T47D (cell line): ENCODE results near the gene PACS1.

Source experiments
- DNase-seq, 2 experiments: peaks; one replicate each; pipeline versions ENCODE4 v3.0.0 to v3.0.0-alpha.2; 2011 to 2012; ENCODE audit warnings: low read depth in 1 of 2, low spot score in 1 of 2
- JUND ChIP-seq: IDR thresholded peaks from 2 replicates; pipeline ENCODE4 v1.6.1; 2012; ENCODE audit warnings: low read depth
- in situ Hi-C: cut with HindIII; loops from 2 replicates; pipeline ENCODE4 v1.10.0; 2016; ENCODE audit warnings: low sequenced_read_pairs, low pct_unique_long_range_greater_than_20kb

The PACS1 gene

DNA sequence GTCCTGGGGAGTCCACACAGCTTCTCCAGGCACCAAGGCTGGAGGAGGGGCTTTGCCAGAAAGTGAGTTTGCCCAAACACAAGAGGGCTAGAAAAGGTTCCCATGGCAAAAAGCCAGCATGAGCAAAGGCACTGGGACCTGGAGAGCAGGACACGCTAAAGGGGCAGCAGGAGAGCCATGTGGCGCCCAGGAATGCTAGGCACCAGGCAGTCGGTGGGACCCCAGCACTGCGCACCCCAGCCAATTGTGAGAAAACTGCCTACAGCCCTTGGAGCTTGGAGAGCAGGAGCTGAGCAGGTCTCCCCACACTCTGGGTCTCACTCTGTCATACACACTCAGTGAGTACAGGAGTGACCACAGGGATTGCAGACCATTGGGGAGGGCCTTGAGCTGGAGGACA lies 193.2 kb downstream of the PACS1 start:
- no peak for DNase-seq
- in situ Hi-C loops = no loop called here
- TF ChIP-seq JUND = no peak

DNA sequence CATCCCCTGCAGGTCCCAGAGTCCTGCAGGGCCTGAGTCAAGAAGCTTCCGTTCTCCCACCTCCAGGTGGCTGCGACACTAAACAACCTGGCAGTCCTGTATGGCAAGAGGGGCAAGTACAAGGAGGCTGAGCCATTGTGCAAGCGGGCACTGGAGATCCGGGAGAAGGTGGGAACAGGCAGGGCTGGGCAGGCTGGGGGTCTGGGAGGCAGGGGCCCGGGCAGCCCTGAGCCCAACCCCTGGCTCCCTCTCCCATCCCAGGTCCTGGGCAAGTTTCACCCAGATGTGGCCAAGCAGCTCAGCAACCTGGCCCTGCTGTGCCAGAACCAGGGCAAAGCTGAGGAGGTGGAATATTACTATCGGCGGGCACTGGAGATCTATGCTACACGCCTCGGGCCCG lies 193.7 kb downstream of the PACS1 start:
- in situ Hi-C loops = no loop called here
- DNase-seq = no peak
- TF ChIP-seq JUND = no peak

DNA sequence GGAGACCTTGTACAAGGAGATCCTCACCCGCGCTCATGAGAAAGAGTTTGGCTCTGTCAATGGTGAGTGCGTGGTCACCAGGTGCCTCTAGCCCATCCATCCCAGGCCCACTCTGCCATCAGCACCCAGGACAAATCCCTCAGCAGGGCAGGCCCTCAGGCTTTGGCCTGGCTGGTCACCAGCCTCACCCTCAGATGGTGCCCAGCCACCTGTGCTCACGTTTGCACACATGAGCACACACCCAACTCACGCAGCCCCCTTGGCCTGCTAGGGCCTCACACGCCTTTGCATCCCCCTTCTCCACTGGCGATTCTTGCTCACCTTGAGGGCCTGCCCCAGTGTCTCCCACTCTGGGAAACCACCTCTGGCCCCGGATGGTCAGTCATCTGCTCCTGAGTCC lies 194.3 kb downstream of the PACS1 start:
- DNase-seq = no peak
- no peak for TF ChIP-seq JUND
- in situ Hi-C loops = no loop called here

DNA sequence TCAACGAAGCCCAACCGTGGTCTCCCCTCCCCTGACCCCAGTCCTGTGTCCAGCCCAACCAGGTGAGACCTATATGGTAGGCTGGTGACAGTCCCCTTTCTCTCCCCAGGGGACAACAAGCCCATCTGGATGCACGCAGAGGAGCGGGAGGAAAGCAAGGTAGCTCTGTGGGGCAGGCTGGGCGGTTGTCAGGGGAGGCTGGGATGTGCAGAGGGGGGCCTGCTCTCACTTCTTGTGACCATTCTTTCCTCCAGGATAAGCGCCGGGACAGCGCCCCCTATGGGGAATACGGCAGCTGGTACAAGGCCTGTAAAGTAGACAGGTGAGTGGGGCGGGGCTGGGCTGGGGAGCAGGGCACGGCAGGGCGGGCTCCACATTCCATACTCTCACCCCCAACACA lies 194.8 kb downstream of the PACS1 start:
- in situ Hi-C loops = no loop called here
- DNase-seq = peak in 1 of 2 experiments; percentile 50
- TF ChIP-seq JUND = no peak

DNA sequence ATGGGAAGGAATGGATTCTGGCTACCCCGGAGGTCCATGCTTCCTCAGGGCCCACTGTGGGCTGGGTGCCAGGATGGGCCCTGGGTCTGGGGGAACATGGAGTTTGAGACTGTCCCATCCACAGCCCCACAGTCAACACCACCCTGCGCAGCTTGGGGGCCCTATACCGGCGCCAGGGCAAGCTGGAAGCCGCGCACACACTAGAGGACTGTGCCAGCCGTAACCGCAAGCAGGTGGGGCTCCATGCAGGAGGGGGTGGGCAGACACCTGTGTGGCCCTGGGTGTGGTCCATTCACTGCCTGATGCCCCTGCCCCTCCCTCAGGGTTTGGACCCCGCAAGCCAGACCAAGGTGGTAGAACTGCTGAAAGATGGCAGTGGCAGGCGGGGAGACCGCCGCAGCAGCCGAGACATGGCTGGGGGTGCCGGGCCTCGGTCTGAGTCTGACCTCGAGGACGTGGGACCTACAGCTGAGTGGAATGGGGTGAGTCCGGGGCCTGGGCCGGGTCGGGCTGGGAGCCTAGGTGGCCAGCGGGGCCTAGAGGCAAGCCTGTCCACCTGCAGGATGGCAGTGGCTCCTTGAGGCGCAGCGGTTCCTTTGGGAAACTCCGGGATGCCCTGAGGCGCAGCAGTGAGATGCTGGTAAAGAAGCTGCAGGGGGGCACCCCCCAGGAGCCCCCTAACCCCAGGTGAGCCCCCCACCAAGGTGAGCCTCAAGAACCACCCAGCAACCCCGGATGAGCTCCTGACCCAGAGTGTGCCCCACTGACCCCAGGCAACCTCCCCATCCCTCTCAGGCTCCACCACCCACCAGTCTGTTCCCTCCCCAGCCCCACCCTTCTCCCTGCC lies 195.7 kb downstream of the PACS1 start:
- in situ Hi-C loops = no loop called here

DNA sequence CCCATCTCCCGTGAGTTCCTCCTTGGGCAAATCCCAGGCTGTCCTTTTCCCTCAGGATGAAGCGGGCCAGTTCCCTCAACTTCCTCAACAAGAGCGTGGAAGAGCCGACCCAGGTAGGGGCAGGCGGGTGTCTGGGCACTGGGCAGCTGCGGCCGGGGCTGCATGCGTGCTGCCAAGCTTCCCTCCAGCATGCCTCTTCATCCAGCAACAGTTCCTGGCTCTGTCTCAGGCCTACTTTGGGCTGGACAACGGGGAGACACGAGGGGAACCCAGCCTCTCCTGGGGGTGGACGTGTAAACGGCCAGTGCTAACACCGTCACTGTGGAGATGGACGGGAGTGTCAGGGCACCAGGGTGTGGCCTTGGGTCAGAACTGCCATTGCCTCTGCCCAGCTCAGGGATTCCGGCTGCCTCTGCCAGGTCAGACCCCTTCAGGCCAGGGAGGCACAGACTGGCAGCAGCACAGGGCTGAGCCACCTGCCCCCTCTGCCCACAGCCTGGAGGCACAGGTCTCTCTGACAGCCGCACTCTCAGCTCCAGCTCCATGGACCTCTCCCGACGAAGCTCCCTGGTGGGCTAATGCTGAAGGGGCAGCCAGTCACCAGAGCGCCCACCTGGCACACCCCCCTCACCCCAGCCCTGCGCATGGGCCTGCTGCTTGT lies 196.4 kb downstream of the PACS1 start:
- in situ Hi-C loops = no loop called here
- DNase-seq = no peak
- no peak for TF ChIP-seq JUND

More for the DNA sequence above, 195.7 kb downstream of the PACS1 start:
- no peak for DNase-seq
- no peak for TF ChIP-seq JUND

DNA sequence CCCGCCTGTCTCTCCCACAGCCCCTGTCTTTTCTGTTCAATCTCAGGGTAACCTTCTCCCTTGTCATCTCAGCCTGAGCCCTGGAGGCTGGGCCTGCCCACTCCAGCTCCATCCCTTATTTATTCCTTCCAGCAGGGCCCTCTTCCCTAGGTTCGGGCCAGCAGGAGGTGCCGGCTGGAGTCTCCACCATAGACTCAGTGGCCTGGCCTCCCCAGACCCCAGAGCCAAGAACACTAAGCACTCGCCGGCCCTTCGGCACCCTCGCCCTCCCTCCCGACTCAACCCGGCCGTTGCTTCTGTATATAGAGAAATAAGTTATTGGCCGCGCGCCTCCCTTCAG lies 196.9 kb downstream of the PACS1 start:
- in situ Hi-C loops = no loop called here
- no peak for DNase-seq
- TF ChIP-seq JUND = no peak

DNA sequence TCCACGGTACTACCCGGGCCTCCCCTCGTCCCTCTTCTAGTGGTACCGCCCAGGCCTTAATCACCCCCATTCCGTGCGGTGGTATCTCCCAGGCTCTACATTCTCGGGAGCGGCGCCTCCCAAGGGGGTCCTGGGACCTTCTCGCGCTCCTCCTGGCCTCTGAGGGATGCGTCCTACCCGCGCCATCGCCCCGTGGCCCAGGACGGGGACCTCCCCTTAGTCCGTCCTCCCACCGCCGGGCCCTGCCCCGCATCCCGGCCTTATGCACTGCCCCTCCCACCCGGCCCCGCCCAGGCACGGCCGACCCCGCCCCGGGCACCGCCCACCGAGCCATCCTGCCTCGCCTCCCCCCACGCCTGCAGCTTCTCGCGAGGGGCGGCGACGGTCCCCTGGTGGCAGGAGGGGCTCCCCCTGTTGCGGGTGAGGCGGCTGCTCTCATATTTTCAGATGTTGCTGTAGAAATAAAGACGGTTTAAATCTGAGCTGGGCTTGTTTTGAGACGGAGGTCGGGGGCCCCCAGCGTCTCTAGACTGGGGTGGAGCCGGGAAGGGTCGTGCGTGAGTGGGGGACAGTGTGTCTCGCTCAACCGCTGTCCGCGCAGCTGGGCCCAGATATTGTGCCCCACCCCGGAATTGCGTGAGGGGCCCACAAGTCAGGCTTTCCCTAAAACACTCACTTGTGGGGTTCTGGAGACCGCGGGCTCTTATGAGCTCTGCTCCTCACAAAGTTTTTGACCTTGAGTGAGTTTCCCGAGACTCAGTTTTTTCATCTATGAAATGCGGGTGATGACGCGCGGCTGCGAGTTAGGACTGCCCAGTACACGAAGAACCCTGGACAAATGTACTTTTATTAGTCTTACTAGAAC lies 197.5 kb downstream of the PACS1 start:
- in situ Hi-C loops = no loop called here
- DNase-seq = peak; percentile 90 to 93
- TF ChIP-seq JUND = no peak

DNA sequence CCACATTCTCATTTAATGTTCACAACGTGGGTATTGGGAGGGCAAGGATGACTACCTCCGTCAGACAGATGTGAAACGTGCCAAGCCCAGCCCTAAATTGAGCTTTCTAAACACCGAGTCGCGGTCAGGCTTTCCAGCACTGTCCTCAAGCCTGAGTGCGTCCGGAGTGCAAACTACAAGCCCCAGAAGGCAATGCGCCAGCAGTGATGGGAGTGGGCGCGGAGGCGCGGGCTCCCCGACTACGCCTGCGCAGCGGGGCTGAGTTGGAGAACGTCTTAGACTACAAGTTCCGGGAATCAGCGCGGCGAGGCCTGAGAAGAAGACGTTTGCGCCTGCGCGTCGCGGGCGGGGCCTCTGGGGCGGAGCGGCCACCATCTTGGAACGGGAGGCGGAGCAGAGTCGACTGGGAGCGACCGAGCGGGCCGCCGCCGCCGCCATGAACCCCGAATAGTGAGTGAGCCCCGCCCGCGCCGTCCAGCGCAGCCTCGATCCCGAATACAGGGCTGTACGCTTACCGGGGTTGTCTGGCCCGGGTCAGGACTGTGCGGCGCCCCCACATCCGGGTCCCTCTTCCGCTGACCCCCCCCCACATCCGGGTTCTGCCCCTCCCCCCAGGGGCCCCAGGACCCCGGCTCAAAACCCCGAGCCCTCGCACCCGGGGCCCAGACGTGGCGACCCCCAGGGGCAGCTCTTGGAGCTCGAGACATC lies 198.3 kb downstream of the PACS1 start, which contains the start of gene RAB1B:
Gene RAB1B, plus strand, starts transcription at position 396 of the 708 bp plus-strand sequence. Its CDS starts 41 bp downstream, at position 437.
- no peak for TF ChIP-seq JUND
- DNase-seq = peak; percentile 97 to 100
- in situ Hi-C loops = no loop called here

DNA sequence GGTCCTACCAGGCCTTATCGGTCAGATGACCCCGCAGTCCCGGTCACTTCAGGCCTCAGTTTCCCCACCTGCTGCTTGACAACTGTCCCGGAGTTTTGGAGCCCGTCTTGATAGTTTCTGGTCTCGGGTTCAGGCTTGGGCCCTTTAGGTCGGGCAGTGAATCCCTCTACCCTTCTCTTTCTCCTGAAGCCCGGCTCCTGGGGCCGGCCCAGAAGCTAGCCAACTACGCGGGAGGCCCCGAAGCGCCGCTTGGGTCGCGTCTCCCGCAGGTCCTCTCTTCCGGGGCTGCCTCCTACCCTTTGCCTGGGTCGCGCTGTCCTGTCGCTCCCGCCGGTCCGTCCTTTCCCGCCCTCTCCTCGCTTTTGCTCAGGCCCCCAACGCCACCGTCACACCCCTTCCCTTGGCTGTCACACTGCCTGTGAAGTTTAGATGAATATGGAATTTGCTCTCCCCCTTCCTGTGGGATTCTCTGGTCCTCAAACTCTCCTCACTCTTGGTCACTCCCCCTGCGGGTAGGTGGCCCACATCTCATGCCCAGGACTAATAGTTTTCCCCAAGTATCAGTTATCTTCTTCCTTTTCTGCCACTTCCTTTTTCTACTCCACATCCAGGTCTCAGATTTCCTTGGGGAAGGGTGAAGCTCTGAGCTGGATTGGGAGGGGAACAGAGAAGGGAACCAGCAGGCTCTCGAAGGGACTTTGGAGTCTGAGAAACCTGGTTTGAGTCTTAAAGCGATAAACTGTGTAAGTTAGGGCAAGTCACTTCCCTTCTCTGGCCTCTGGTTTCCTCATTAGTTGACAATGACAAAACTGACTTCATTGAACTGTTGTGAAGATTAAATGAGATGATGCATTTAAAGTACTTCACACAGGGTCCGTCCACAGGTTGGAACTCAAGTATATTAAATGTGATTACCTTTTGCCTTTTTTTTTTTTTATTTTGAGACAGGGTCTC lies 199.2 kb downstream of the PACS1 start:
- in situ Hi-C loops = no loop called here
- no peak for TF ChIP-seq JUND
- DNase-seq = peak; percentile 46 to 60

DNA sequence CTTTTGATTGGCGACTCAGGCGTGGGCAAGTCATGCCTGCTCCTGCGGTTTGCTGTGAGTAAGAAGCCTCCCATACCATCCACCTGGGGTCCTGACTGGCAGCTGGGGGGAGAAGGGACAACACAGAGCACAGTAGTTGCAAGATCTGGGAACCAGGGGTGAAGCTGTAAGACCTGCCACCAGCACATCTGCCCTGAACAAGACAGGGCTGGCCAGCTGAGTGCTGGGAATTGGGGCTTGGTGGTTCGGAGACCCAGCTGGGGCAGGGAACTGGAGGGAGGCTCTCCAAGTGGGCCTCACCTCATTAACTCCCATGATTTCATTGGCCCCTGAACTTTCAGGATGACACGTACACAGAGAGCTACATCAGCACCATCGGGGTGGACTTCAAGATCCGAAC lies 201.7 kb downstream of the PACS1 start:
- no peak for TF ChIP-seq JUND
- no peak for DNase-seq
- in situ Hi-C loops = no loop called here
